A549 (cell line): ENCODE measurements around the gene KRT15. TPM values are rescaled to one million over a fixed set of nuclear protein-coding genes. Genes with fewer than 3 reads are reported as not detected.

Experiments used
- ATAC-seq, 2 experiments: fragments of 200-7000 bp in 1 of 2; fragments of >200 bp in 1 of 2; cut with Nextera tagmentation in 1 of 2; cut with Tn5 transposase in 1 of 2; 3 replicates each; pipeline versions ENCODE4 v1.8.0 to v1.9.1; 2018 to 2020; ENCODE audit warnings: mild to moderate bottlenecking in 1 of 2, moderate library complexity in 1 of 2
- CTCF ChIA-PET: fragments of 300-600 bp; sonication (Branson Sonifier 250); formaldehyde crosslinking; extraction: SDS; loops from one replicate; lab custom pipeline; 2021; ENCODE audit warnings: antibody characterized with exemption, inconsistent platforms; lab: Yijun Ruan, JAX
- POLR2A ChIA-PET: fragments of 350-600 bp; formaldehyde crosslinking; extraction: SDS; loops from one replicate; lab custom pipeline; 2021; ENCODE audit warnings: antibody characterized with exemption, inconsistent platforms; lab: Yijun Ruan, JAX
- DNase-seq, 2 experiments: peaks; one replicate each; pipeline versions ENCODE4 v3.0.0 to v3.0.0-alpha.2; 2011 to 2016; ENCODE audit warnings: low read depth in 1 of 2, low spot score in 1 of 2
- FAIRE-seq: peaks from 2 replicates; lab custom pipeline; 2011; peaks lifted over from hg19 to GRCh38; lab: Jason Lieb, UNC
- H3K27ac ChIP-seq, 2 experiments: fragments of >200 bp; sonication (Bioruptor Twin); formaldehyde crosslinking; 3 replicates each; pipeline ENCODE4 v1.5.1; 2016 to 2017
- H3K4me1 ChIP-seq: fragments of >200 bp; sonication (Bioruptor Twin); formaldehyde crosslinking; 3 replicates; pipeline ENCODE4 v1.6.1; 2016
- H3K4me2 ChIP-seq: fragments of >200 bp; sonication (Bioruptor Twin); formaldehyde crosslinking; 3 replicates; pipeline ENCODE4 v1.6.1; 2016
- H3K4me3 ChIP-seq: fragments of >200 bp; sonication (Bioruptor Twin); formaldehyde crosslinking; 3 replicates; pipeline ENCODE4 v1.5.1; 2016
- H3K9me3 ChIP-seq: fragments of >200 bp; sonication (Bioruptor Twin); formaldehyde crosslinking; 3 replicates; pipeline ENCODE4 v1.6.1; 2016
- BCL3 ChIP-seq: fragments of >200 bp; sonication (Bioruptor Twin); formaldehyde crosslinking; IDR thresholded peaks from 3 replicates; pipeline ENCODE4 v1.6.1; 2016
- CHD2 ChIP-seq: fragments of 150-350 bp; IDR thresholded peaks from 2 replicates; pipeline ENCODE4 v1.6.1; 2014; ENCODE audit warnings: low read length; ENCODE audit not compliant: partially characterized antibody
- CHD4 ChIP-seq: fragments of 200-600 bp; sonication (generic); IDR thresholded peaks from 2 replicates; pipeline ENCODE4 v1.6.1; 2016; ENCODE audit warnings: antibody characterized with exemption, mild to moderate bottlenecking, borderline replicate concordance
- EHF ChIP-seq: fragments of 250-450 bp; sonication (Bioruptor Pico); IDR thresholded peaks from 2 replicates; pipeline ENCODE4 v1.5.0; 2020; ENCODE audit warnings: mild to moderate bottlenecking
- EHMT2 ChIP-seq: fragments of 200-600 bp; sonication (generic); IDR thresholded peaks from 2 replicates; pipeline ENCODE4 v1.6.1; 2016; ENCODE audit warnings: antibody characterized with exemption, low read depth, mild to moderate bottlenecking, moderate library complexity
- EP300 ChIP-seq, 2 experiments: fragments of >200 bp; sonication (Bioruptor Twin); formaldehyde crosslinking; IDR thresholded peaks; 2 replicates in 1 of 2; 3 replicates in 1 of 2; pipeline ENCODE4 v1.6.1; 2016 to 2017
- ESRRA ChIP-seq: fragments of 150-350 bp; IDR thresholded peaks from 2 replicates; pipeline ENCODE4 v1.6.1; 2014; ENCODE audit warnings: mild to moderate bottlenecking, low read length, borderline replicate concordance
- FOXS1 ChIP-seq: fragments of 250-450 bp; sonication (Bioruptor Pico); IDR thresholded peaks from 2 replicates; pipeline ENCODE4 v1.5.0; 2020; ENCODE audit warnings: mild to moderate bottlenecking, moderate library complexity
- GATA3 ChIP-seq: IDR thresholded peaks from 2 replicates; pipeline ENCODE4 v1.6.1; 2012; ENCODE audit warnings: borderline replicate concordance
- HDAC2 ChIP-seq: fragments of 200-600 bp; sonication (generic); IDR thresholded peaks from 2 replicates; pipeline ENCODE4 v1.6.1; 2016
- HMGXB4 ChIP-seq: fragments of 250-450 bp; sonication (Bioruptor Pico); IDR thresholded peaks from 2 replicates; pipeline ENCODE4 v1.5.0; 2021; ENCODE audit warnings: mild to moderate bottlenecking, moderate library complexity, borderline replicate concordance
- HOXA7 ChIP-seq: fragments of 250-450 bp; sonication (Bioruptor Pico); IDR thresholded peaks from 2 replicates; pipeline ENCODE4 v1.5.0; 2020; ENCODE audit warnings: mild to moderate bottlenecking, moderate library complexity
- JUN ChIP-seq, 2 experiments: fragments of >200 bp; sonication (Bioruptor Twin); formaldehyde crosslinking; IDR thresholded peaks; 2 replicates in 1 of 2; 3 replicates in 1 of 2; pipeline ENCODE4 v1.6.1; 2016 to 2017
- JUNB ChIP-seq: fragments of >200 bp; sonication (Bioruptor Twin); formaldehyde crosslinking; IDR thresholded peaks from 2 replicates; pipeline ENCODE4 v1.6.1; 2016
- KDM5A ChIP-seq: fragments of 200-600 bp; sonication (generic); IDR thresholded peaks from 2 replicates; pipeline ENCODE4 v1.6.1; 2016; ENCODE audit warnings: antibody characterized with exemption, mild to moderate bottlenecking
- MAFK ChIP-seq: fragments of 450-650 bp; IDR thresholded peaks from 2 replicates; pipeline ENCODE4 v1.6.1; 2014; ENCODE audit not compliant: partially characterized antibody
- NFE2L2 ChIP-seq: fragments of 150-350 bp; conservative IDR thresholded peaks from 2 replicates; pipeline ENCODE4 v1.6.1; 2014; ENCODE audit warnings: low read length
- NPAS2 ChIP-seq: fragments of 250-450 bp; sonication (Bioruptor Pico); IDR thresholded peaks from 2 replicates; pipeline ENCODE4 v1.8.0; 2022; ENCODE audit warnings: mild to moderate bottlenecking, moderate library complexity, borderline replicate concordance
- POLR2A ChIP-seq: IDR thresholded peaks from 2 replicates; pipeline ENCODE4 v1.6.1; 2012; ENCODE audit warnings: mild to moderate bottlenecking, low read length
- TP53 ChIP-seq: fragments of 250-450 bp; sonication (Bioruptor Pico); IDR thresholded peaks from 2 replicates; pipeline ENCODE4 v1.5.0; 2021; ENCODE audit warnings: mild to moderate bottlenecking, moderate library complexity
- ZC3H11A ChIP-seq: fragments of 450-650 bp; IDR thresholded peaks from 2 replicates; pipeline ENCODE4 v1.6.1; 2014; ENCODE audit warnings: antibody characterized with exemption, mild to moderate bottlenecking
- ZNF302 ChIP-seq: fragments of 250-450 bp; sonication (Bioruptor Pico); IDR thresholded peaks from 2 replicates; pipeline ENCODE4 v1.9.0; 2021; ENCODE audit warnings: inconsistent platforms, mild to moderate bottlenecking, moderate library complexity
- ZSCAN20 ChIP-seq: fragments of 250-450 bp; sonication (Bioruptor Pico); IDR thresholded peaks from 2 replicates; pipeline ENCODE4 v1.8.0; 2022; ENCODE audit warnings: mild to moderate bottlenecking, moderate library complexity
- WGBS: methylation state at CpG from one replicate; pipeline ENCODE4 v1.1.6; 2017; ENCODE audit errors: missing lambda C conversion rate; 5-methylcytosine and 5-hydroxymethylcytosine counted together
- polyA plus RNA-seq, 4 experiments: library from polyadenylated mRNA; depleted of rRNA in 3 of 4; stranded (reverse); fragments of >200 nt; fragmentation: RNase III in 1 of 4; extraction: RNeasy Plus Mini Kit Qiagen cat#74134 plus additional on column Dnase treatment in 1 of 4; gene quantifications; 2 replicates in 3 of 4; 3 replicates in 1 of 4; pipeline ENCODE4 v1.2.3, GENCODE V29; 2011 to 2017

The KRT15 gene
- polyA plus RNA-seq, 2 of the 4 experiments (the other 2 are of a cell fraction), result 0.62 to 2.1 TPM

GRCh38 chr17:41555105-41555887 is 36.6 kb upstream of the KRT15 start:
- H3K4me1 ChIP-seq, result peaks cover 7% of the 10 kb centered on the region
- DNase-seq, result no peak
- TF ChIP-seq ESRRA (no peak; the same call in 1 of the 2 replicates), POLR2A (no peak), ZNF302 (CRISPR knock-in tag) (no peak), EHMT2 (no peak), KDM5A (no peak), BCL3 (no peak), GATA3 (no peak), ZSCAN20 (no peak), MAFK (no peak), HMGXB4 (CRISPR knock-in tag) (no peak), NFE2L2 (no peak), JUNB (no peak), CHD2 (no peak), EP300 (IDR thresholded peaks at IDR 0.05) (no peak), NPAS2 (CRISPR knock-in tag) (no peak), FOXS1 (CRISPR knock-in tag) (no peak), HOXA7 (no peak), EHF (no peak)
- TF ChIP-seq, all 56 proteins: peak for 0
- ChIA-PET CTCF (interaction anchor here (1.0 to 15.8 kb wide), 8 partner anchors 11 to 812 kb away, joined by 3 to 533 read pairs (median 24); partner anchors contain the start of gene KRT9), POLR2A (no interaction called here)
- no peak overlapping the region for H3K4me2 ChIP-seq
- H3K4me3 ChIP-seq, result no peak overlapping the region
- peak; percentile 72 for FAIRE-seq
- ATAC-seq, result no peak
- WGBS, result 75% methylated on average over 5 of the region's 5 CpGs
- no peaks in the 10 kb centered on the region for H3K9me3 ChIP-seq
- no peak overlapping the region for H3K27ac ChIP-seq

- no peak overlapping the region for H3K4me3 ChIP-seq
- TF ChIP-seq FOXS1 (CRISPR knock-in tag) (no peak), CHD4 (no peak), POLR2A (no peak), KDM5A (no peak), TP53 (CRISPR knock-in tag) (no peak), EP300 (IDR thresholded peaks at IDR 0.05) (no peak), JUNB (no peak), ZC3H11A (no peak), HDAC2 (no peak), JUN (IDR thresholded peaks at IDR 0.05) (no peak)
- ChIA-PET POLR2A (no interaction called here), CTCF (interaction anchor here (1.2 to 15.8 kb wide), 10 partner anchors 12 to 939 kb away, joined by 3 to 533 read pairs (median 113); partner anchors contain the start of gene KRT9)
- H3K4me1 ChIP-seq, result peaks cover 15% of the 10 kb centered on the region
- peak; percentile 65 for FAIRE-seq
- WGBS, result 71% methylated on average over 8 of the region's 8 CpGs
- H3K9me3 ChIP-seq, result no peaks in the 10 kb centered on the region
- H3K4me2 ChIP-seq, result no peak overlapping the region
- no peak for DNase-seq
- ATAC-seq, result no peak
- no peak overlapping the region for H3K27ac ChIP-seq
Measured at GRCh38 chr17:41553987-41554680, 35.4 kb upstream of the KRT15 start.
